OCI-LY7 (cell line): ENCODE data around the gene DIP2C. TPM values are rescaled to one million over a fixed set of nuclear protein-coding genes. Genes with fewer than 3 reads are reported as not detected.

ENCODE experiments used
- BruUV-seq: library from RNA; stranded (reverse); fragments of 400-500 nt; replicated peaks from 2 replicates; lab custom pipeline; 2021; lab: Mats Ljungman, UMichigan
- CTCF ChIA-PET: fragments of 300-600 bp; sonication (Branson Sonifier 250); formaldehyde crosslinking; loops from one replicate; lab custom pipeline; 2022; ENCODE audit warnings: antibody characterized with exemption; ENCODE audit not compliant: unreplicated experiment; lab: Charles Lee
- POLR2A ChIA-PET: fragments of 300-600 bp; sonication (Branson Sonifier 250); formaldehyde crosslinking; loops from one replicate; lab custom pipeline; 2022; ENCODE audit warnings: antibody characterized with exemption; lab: Charles Lee
- DNase-seq: peaks from one replicate; pipeline ENCODE4 v3.0.0-alpha.2; 2015; ENCODE audit warnings: low spot score
- H2AFZ ChIP-seq: fragments of 200-600 bp; sonication (generic), shearing (Covaris generic); 2 replicates; pipeline ENCODE4 v1.6.1; 2014; ENCODE audit warnings: mild to moderate bottlenecking, antibody characterized with exemption, low read length, moderate library complexity
- H3K27ac ChIP-seq: fragments of 200-600 bp; sonication (generic); 2 replicates; pipeline ENCODE4 v1.5.1; 2014; ENCODE audit warnings: mixed run types, low read depth, mild to moderate bottlenecking, moderate library complexity, low read length, inconsistent platforms; ENCODE audit not compliant: poor library complexity, severe bottlenecking
- H3K36me3 ChIP-seq: fragments of 200-600 bp; sonication (generic); 2 replicates; pipeline ENCODE4 v1.6.1; 2014; ENCODE audit warnings: mild to moderate bottlenecking, antibody characterized with exemption, low read length, moderate library complexity, mixed read lengths; ENCODE audit not compliant: insufficient read depth
- H3K4me1 ChIP-seq: fragments of 200-600 bp; sonication (generic); 2 replicates; pipeline ENCODE4 v1.5.1; 2014; ENCODE audit warnings: mild to moderate bottlenecking, low read length; ENCODE audit not compliant: insufficient read depth, poor library complexity, severe bottlenecking
- H3K4me2 ChIP-seq: fragments of 200-600 bp; sonication (generic); 2 replicates; pipeline ENCODE4 v1.6.1; 2014; ENCODE audit warnings: mild to moderate bottlenecking, low read length
- H3K4me3 ChIP-seq: fragments of 200-600 bp; sonication (generic); 2 replicates; pipeline ENCODE4 v1.5.1; 2014; ENCODE audit warnings: mild to moderate bottlenecking, low read depth, low read length; ENCODE audit not compliant: poor library complexity, severe bottlenecking
- H3K79me2 ChIP-seq: fragments of 200-600 bp; sonication (generic); 2 replicates; pipeline ENCODE4 v1.6.1; 2016; ENCODE audit warnings: low read depth, mild to moderate bottlenecking, low read length, moderate library complexity, mixed read lengths; ENCODE audit not compliant: insufficient read depth
- H3K9me2 ChIP-seq: fragments of 200-600 bp; sonication (generic); 2 replicates; pipeline ENCODE4 v1.6.1; 2016; ENCODE audit warnings: mild to moderate bottlenecking, low read length, mixed read lengths; ENCODE audit not compliant: insufficient read depth
- H3K9me3 ChIP-seq: fragments of 200-600 bp; sonication (generic); 2 replicates; pipeline ENCODE4 v1.6.1; 2014; ENCODE audit warnings: mild to moderate bottlenecking, mixed run types, low read length, mixed read lengths
- H4K20me1 ChIP-seq: fragments of 200-600 bp; sonication (generic); 2 replicates; pipeline ENCODE4 v1.6.1; 2014; ENCODE audit warnings: mild to moderate bottlenecking, antibody characterized with exemption, low read length, moderate library complexity, mixed read lengths; ENCODE audit not compliant: insufficient read depth
- CTCF ChIP-seq: fragments of 200-600 bp; sonication (generic); conservative IDR thresholded peaks from 2 replicates; pipeline ENCODE4 v1.5.1; 2014; ENCODE audit warnings: mild to moderate bottlenecking, antibody characterized with exemption, low read length, moderate library complexity, mixed read lengths
- EZH2phosphoT487 ChIP-seq: fragments of 200-600 bp; sonication (generic); IDR thresholded peaks from 2 replicates; pipeline ENCODE4 v1.6.1; 2018; ENCODE audit warnings: low read depth, borderline replicate concordance, mild to moderate bottlenecking, mixed run types, antibody characterized with exemption, low read length, moderate library complexity, mixed read lengths
- intact Hi-C: fragments of 100-400 bp; cut with micrococcal nuclease; formaldehyde crosslinking; loops from one replicate; pipeline ENCODE4 v1.10.0; 2022; ENCODE audit not compliant: unreplicated experiment
- total RNA-seq, 2 experiments: library from RNA; depleted of rRNA in 1 of 2; stranded (reverse); fragments of >200 nt in 1 of 2; shearing (Covaris generic) in 1 of 2; gene quantifications; 2 replicates each; pipeline ENCODE4 v1.2.3, GENCODE V29; 2014 to 2022

Gene DIP2C
- total RNA-seq, 2 experiments from 2014 or later, result 10.9 to 29.5 TPM

GRCh38 chr10:335151-335800 lies 354.2 kb downstream of the DIP2C start:
- TF ChIP-seq CTCF (no peak), EZH2phosphoT487 (no peak)
- Histone ChIP-seq H2AFZ (no peak overlapping the region), H3K79me2 (no peaks in the 10 kb centered on the region), H4K20me1 (no peaks in the 10 kb centered on the region), H3K9me2 (no peaks in the 10 kb centered on the region), H3K27ac (no peak overlapping the region), H3K4me3 (no peak overlapping the region), H3K4me1 (peaks cover 44% of the 10 kb centered on the region), H3K36me3 (peaks cover 44% of the 10 kb centered on the region), H3K4me2 (no peak overlapping the region), H3K9me3 (no peaks in the 10 kb centered on the region)
- ChIA-PET POLR2A (interaction anchor here (1.2 kb wide), 1 partner anchor 85 kb away, joined by 4 read pairs; no protein-coding TSS in a partner anchor), CTCF (no interaction called here)
- intact Hi-C loops, result no loop called here
- no peak for DNase-seq
- BruUV-seq, result no TSS peak

GRCh38 chr10:331186-331585 lies 358.3 kb downstream of the DIP2C start:
- no peaks in the 10 kb centered on the region for H4K20me1 ChIP-seq
- TF ChIP-seq EZH2phosphoT487, result no peak
- TF ChIP-seq CTCF, result no peak
- intact Hi-C loops, result loop anchor here (5.0 kb wide), 1 partner anchor 121 kb away; no protein-coding TSS in a partner anchor
- ChIA-PET CTCF (interaction anchor here (0.7 kb wide), 1 partner anchor 47 kb away, joined by 3 read pairs; no protein-coding TSS in a partner anchor), POLR2A (interaction anchor here (5.0 kb wide), 1 partner anchor 13 kb away, joined by 33 read pairs; no protein-coding TSS in a partner anchor)
- H3K79me2 ChIP-seq, result no peaks in the 10 kb centered on the region
- no peak overlapping the region for H2AFZ ChIP-seq
- BruUV-seq, result no TSS peak
- no peaks in the 10 kb centered on the region for H3K9me2 ChIP-seq
- peaks cover 81% of the 10 kb centered on the region for H3K4me1 ChIP-seq
- no peak overlapping the region for H3K27ac ChIP-seq
- peaks cover 21% of the 10 kb centered on the region for H3K36me3 ChIP-seq
- H3K4me2 ChIP-seq, result no peak overlapping the region
- no peaks in the 10 kb centered on the region for H3K9me3 ChIP-seq
- no peak overlapping the region for H3K4me3 ChIP-seq
- no peak for DNase-seq
